Measurements from ENCODE around the gene PDE6C. TPM values are rescaled to one million over a fixed set of nuclear protein-coding genes. Genes with fewer than 3 reads are reported as not detected.

Gene PDE6C
- polyA plus RNA-seq, 1 experiment, result not detected

DNA sequence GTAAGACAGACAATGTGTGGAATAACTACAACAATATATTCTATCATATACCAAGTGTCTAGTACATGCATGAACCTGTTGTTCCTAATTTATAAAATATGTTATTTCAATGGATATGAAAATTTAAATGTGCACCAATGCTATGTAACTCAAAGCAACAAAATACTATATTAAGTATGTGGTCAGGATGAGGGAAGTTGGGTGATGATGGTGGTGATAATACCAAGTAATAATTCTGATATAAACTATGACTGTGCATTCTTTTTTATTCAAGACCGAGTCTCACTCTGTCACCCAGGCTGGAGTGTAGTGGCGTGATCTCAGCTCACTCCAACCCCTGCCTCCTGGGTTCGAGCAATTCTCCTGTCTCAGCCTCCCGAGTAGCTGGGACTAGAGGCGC lies 92.1 kb downstream of the PDE6C start:
- POLR2A ChIA-PET, result no interaction called here

DNA sequence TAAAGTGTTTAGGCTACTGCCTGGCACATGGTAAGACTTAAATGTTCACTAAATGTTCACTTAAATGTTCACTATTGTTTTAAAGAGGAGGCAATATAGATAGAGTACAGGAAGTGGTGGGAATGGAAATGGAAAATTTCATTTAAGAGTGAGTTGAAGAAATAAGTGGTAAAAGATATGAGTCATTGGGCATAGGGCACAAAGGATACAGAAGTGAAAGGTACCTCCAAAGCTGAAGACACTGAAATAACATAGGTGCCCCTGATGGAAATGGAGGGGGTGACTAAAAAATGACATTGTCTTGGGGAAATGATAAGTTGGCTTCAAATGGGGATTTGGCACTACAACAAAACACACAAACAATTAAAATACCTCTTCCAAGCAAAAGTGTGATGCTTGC lies 95.3 kb downstream of the PDE6C start:
- H3K36me3 ChIP-seq (ENCODE audit: control insufficient read depth, insufficient read depth, low read length), result no peaks in the 10 kb centered on the region
- H3K27me3 ChIP-seq (ENCODE audit: control insufficient read depth, insufficient read depth, low read length), result no peaks in the 10 kb centered on the region; the same call in 1 of the 2 replicates
- DNase-seq (ENCODE audit: low read depth), result no peak
- TF ChIP-seq, protein P1, sequence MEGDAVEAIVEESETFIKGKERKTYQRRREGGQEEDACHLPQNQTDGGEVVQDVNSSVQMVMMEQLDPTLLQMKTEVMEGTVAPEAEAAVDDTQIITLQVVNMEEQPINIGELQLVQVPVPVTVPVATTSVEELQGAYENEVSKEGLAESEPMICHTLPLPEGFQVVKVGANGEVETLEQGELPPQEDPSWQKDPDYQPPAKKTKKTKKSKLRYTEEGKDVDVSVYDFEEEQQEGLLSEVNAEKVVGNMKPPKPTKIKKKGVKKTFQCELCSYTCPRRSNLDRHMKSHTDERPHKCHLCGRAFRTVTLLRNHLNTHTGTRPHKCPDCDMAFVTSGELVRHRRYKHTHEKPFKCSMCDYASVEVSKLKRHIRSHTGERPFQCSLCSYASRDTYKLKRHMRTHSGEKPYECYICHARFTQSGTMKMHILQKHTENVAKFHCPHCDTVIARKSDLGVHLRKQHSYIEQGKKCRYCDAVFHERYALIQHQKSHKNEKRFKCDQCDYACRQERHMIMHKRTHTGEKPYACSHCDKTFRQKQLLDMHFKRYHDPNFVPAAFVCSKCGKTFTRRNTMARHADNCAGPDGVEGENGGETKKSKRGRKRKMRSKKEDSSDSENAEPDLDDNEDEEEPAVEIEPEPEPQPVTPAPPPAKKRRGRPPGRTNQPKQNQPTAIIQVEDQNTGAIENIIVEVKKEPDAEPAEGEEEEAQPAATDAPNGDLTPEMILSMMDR (IDR thresholded peaks at IDR 0.05; ENCODE audit: insufficient read depth, low read depth, low read length), result no peak
- no peak overlapping the region for H3K4me3 ChIP-seq (ENCODE audit: low read depth, low read length)
- CTCF ChIA-PET, result interaction anchor here (1.0 to 1.8 kb wide), 4 partner anchors 12 to 108 kb away, joined by 3 to 6 read pairs (median 4); no protein-coding TSS in a partner anchor
- POLR2A ChIA-PET, result no interaction called here

More for the DNA sequence above, 92.1 kb downstream of the PDE6C start:
- Histone ChIP-seq H3K27me3 (ENCODE audit: control insufficient read depth, insufficient read depth, low read length) (no peaks in the 10 kb centered on the region; the same call in 1 of the 2 replicates), H3K4me3 (ENCODE audit: low read depth, low read length) (no peak overlapping the region), H3K36me3 (ENCODE audit: control insufficient read depth, insufficient read depth, low read length) (no peaks in the 10 kb centered on the region)
- no peak for DNase-seq (ENCODE audit: low read depth)
- CTCF ChIA-PET, result no interaction called here
- TF ChIP-seq, protein P1 (IDR thresholded peaks at IDR 0.05; ENCODE audit: insufficient read depth, low read depth, low read length), result no peak

DNA sequence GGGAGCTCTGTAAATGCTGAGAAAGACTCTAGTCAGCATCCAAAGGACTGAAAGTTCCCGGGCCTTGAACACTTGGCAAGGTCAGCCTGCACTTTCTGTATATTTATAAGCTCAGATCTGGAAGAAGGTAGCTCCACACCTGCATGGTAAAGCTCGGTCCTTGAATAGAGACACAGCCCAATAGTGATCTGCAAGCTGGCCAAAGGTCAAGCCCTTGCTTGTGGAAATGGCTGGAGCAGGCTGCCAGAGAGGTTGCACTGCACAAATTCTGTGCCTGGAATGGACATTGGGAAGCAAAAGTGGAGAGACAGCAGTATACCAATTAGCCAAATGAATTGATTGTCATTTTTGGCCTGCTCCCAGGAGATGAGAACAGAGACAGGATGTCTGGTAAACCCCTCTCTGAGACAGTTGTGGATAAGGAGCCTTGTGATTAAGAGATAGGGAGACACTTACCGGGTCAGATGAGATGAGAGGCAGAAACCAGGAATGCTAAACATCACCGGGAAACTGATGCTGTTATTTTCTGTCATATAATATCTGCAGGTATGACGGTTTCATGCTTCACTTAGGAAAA lies 98.1 kb downstream of the PDE6C start:
- CTCF ChIA-PET, result no interaction called here
- H3K4me3 ChIP-seq (ENCODE audit: low read depth, low read length), result no peak overlapping the region
- POLR2A ChIA-PET, result no interaction called here
- no peaks in the 10 kb centered on the region for H3K36me3 ChIP-seq (ENCODE audit: control insufficient read depth, insufficient read depth, low read length)
- no peak for DNase-seq (ENCODE audit: low read depth)
- TF ChIP-seq, protein P1 (IDR thresholded peaks at IDR 0.05; ENCODE audit: insufficient read depth, low read depth, low read length), result no peak
- H3K27me3 ChIP-seq (ENCODE audit: control insufficient read depth, insufficient read depth, low read length), result no peaks in the 10 kb centered on the region; the same call in 1 of the 2 replicates

DNA sequence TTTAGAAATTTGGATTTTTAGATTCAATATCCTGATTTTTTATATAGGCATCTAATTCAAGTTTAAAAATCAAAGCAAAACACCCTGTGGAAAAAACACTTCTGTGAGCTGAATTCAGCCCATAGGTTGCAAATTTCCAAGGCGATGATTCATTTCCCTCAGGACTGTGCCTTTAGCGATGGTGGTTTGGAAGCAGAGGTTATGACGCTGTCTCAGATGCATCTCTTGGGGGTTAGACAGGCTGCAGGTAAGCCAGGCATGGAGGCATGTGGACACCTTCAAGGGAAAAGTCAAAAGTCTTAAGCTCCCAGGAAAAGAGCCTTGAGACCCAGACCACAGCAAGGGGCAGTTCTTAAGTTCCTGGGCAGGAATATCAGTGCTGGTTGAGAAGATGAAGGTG lies 99.6 kb downstream of the PDE6C start:
- CTCF ChIA-PET, result no interaction called here

DNA sequence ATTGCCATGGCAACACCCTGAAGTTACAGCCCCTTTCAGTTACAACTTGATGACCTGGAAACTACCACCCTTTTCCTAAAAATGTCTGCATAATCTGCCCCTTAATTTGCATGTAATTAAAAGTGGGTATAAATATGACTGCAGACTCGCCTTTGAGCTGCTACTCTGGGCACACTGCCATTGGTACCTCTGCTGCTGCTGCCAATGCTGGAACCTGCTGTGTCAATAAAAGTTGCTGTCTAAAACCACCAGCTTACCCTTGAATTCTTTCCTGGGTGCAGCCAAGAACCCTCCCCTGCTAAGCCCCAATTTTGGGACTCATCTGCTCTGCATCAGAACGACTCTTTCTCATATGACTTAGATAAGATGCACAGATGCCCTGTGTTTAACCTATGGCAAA lies 100.3 kb downstream of the PDE6C start:
- H3K27me3 ChIP-seq (ENCODE audit: control insufficient read depth, insufficient read depth, low read length), result no peaks in the 10 kb centered on the region; the same call in 1 of the 2 replicates
- H3K36me3 ChIP-seq (ENCODE audit: control insufficient read depth, insufficient read depth, low read length), result no peaks in the 10 kb centered on the region
- ChIA-PET CTCF (no interaction called here), POLR2A (no interaction called here)
- TF ChIP-seq, protein P1 (IDR thresholded peaks at IDR 0.05; ENCODE audit: insufficient read depth, low read depth, low read length), result no peak
- no peak for DNase-seq (ENCODE audit: low read depth)
- H3K4me3 ChIP-seq (ENCODE audit: low read depth, low read length), result no peak overlapping the region

More for the DNA sequence above, 99.6 kb downstream of the PDE6C start:
- TF ChIP-seq, protein P1 (IDR thresholded peaks at IDR 0.05; ENCODE audit: insufficient read depth, low read depth, low read length), result no peak
- POLR2A ChIA-PET, result no interaction called here
- DNase-seq (ENCODE audit: low read depth), result no peak
- Histone ChIP-seq H3K4me3 (ENCODE audit: low read depth, low read length) (no peak overlapping the region), H3K27me3 (ENCODE audit: control insufficient read depth, insufficient read depth, low read length) (no peaks in the 10 kb centered on the region; the same call in 1 of the 2 replicates), H3K36me3 (ENCODE audit: control insufficient read depth, insufficient read depth, low read length) (no peaks in the 10 kb centered on the region)

All from BJ (cell line).